Measurements from ENCODE around the gene UNC79. TPM values are rescaled to one million over a fixed set of nuclear protein-coding genes. Genes with fewer than 3 reads are reported as not detected.
A peak's percentile ranks its signal among the peaks of the same experiment; 100 is the strongest.

UNC79 gene
- total RNA-seq, 1 experiment from 2014 or later: not detected

GRCh38 chr14:93683226-93683625 is 252.5 kb downstream of the UNC79 start:
- DNase-seq: no peak
- H3K79me2 ChIP-seq (ENCODE audit: low read length): no peaks in the 10 kb centered on the region
- no peaks in the 10 kb centered on the region for H3K36me3 ChIP-seq (ENCODE audit: low read depth, low read length)
- H3K27me3 ChIP-seq (ENCODE audit: low read length): peaks cover 62% of the 10 kb centered on the region
- H2AFZ ChIP-seq (ENCODE audit: low read length): no peak overlapping the region
- H3K9me3 ChIP-seq (ENCODE audit: low read length): no peaks in the 10 kb centered on the region
- H3K9me2 ChIP-seq (replicated peaks; ENCODE audit: low read length): no peaks in the 10 kb centered on the region
- POLR2A ChIA-PET (ENCODE audit: unreplicated experiment): no interaction called here
- CTCF ChIA-PET: no interaction called here
- H3K4me2 ChIP-seq (ENCODE audit: low read length): no peak overlapping the region
- intact Hi-C loops (cut with micrococcal nuclease): no loop called here
- H3F3A ChIP-seq (ENCODE audit: low read length, unreplicated experiment): no peaks in the 10 kb centered on the region
- H3K4me1 ChIP-seq (ENCODE audit: insufficient read depth, low read length): peaks cover 3% of the 10 kb centered on the region; the same call in 1 of the 2 replicates
- TF ChIP-seq EZH2 (IDR thresholded peaks at IDR 0.05; ENCODE audit: low read length, unreplicated experiment) (no peak), EZH2phosphoT487 (IDR thresholded peaks at IDR 0.05; ENCODE audit: borderline replicate concordance, low read length) (no peak)
- TF ChIP-seq, protein P1, sequence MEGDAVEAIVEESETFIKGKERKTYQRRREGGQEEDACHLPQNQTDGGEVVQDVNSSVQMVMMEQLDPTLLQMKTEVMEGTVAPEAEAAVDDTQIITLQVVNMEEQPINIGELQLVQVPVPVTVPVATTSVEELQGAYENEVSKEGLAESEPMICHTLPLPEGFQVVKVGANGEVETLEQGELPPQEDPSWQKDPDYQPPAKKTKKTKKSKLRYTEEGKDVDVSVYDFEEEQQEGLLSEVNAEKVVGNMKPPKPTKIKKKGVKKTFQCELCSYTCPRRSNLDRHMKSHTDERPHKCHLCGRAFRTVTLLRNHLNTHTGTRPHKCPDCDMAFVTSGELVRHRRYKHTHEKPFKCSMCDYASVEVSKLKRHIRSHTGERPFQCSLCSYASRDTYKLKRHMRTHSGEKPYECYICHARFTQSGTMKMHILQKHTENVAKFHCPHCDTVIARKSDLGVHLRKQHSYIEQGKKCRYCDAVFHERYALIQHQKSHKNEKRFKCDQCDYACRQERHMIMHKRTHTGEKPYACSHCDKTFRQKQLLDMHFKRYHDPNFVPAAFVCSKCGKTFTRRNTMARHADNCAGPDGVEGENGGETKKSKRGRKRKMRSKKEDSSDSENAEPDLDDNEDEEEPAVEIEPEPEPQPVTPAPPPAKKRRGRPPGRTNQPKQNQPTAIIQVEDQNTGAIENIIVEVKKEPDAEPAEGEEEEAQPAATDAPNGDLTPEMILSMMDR (conservative IDR thresholded peaks at IDR 0.05; ENCODE audit: low read depth, low read length): no peak
- H3K9ac ChIP-seq (ENCODE audit: low read length): no peak overlapping the region
- H4K20me1 ChIP-seq (ENCODE audit: low read length): no peaks in the 10 kb centered on the region
- ATAC-seq: no peak
- no peak overlapping the region for H3K27ac ChIP-seq (ENCODE audit: low read length)
- no peak overlapping the region for H3K4me3 ChIP-seq (ENCODE audit: low read length)
- BruUV-seq (replicated peaks): no TSS peak

DNA sequence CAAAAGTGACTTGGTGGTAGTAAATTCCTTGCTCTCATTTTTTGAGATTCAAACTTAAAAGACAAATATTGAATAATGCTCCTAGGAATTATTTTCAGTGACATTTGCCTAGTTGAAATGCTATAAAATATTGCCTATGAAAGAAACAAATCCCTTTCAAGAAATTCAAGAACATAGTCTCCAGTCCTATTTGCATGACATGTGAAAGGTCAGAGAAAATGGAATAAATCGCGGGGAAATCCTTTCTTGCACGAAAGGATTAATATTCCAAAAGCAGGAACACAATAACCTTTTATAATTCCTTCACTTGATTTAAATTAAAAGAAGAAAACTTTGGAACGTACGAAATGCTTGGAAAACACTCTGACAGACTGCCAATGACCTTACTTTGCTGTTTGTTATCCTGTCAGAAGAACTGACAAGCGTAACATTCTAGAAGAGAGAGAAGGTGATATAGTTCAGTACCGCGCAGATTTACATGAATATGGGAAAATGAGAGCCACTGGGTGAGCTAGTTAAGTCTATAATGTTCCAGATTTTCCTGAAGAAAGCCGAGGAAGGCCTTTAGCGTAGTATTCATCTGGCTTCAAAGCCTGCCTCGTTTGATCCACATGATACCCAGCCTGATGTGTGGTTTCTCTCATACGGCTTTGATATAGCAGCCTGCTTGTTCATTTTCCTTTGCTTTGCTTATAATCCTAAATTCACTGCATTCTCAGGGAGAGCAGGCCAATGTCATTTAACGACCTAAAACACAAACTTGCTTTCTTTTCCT is 254.6 kb downstream of the UNC79 start:
- H3K36me3 ChIP-seq (ENCODE audit: low read depth, low read length): no peaks in the 10 kb centered on the region
- peaks cover 3% of the 10 kb centered on the region; the same call in 1 of the 2 replicates for H3K4me1 ChIP-seq (ENCODE audit: insufficient read depth, low read length)
- TF ChIP-seq, protein P1 (conservative IDR thresholded peaks at IDR 0.05; ENCODE audit: low read depth, low read length): no peak
- TF ChIP-seq EZH2 (IDR thresholded peaks at IDR 0.05; ENCODE audit: low read length, unreplicated experiment) (no peak), EZH2phosphoT487 (IDR thresholded peaks at IDR 0.05; ENCODE audit: borderline replicate concordance, low read length) (no peak)
- H4K20me1 ChIP-seq (ENCODE audit: low read length): no peaks in the 10 kb centered on the region
- H3K9ac ChIP-seq (ENCODE audit: low read length): no peak overlapping the region
- ChIA-PET CTCF (no interaction called here), POLR2A (ENCODE audit: unreplicated experiment) (no interaction called here)
- H2AFZ ChIP-seq (ENCODE audit: low read length): no peak overlapping the region
- H3K9me2 ChIP-seq (replicated peaks; ENCODE audit: low read length): no peaks in the 10 kb centered on the region
- no peak overlapping the region for H3K27ac ChIP-seq (ENCODE audit: low read length)
- no peak for ATAC-seq
- no peaks in the 10 kb centered on the region for H3K9me3 ChIP-seq (ENCODE audit: low read length)
- no peaks in the 10 kb centered on the region for H3F3A ChIP-seq (ENCODE audit: low read length, unreplicated experiment)
- intact Hi-C loops (cut with micrococcal nuclease): no loop called here
- H3K4me3 ChIP-seq (ENCODE audit: low read length): no peak overlapping the region
- H3K4me2 ChIP-seq (ENCODE audit: low read length): no peak overlapping the region
- no peak for DNase-seq
- BruUV-seq (replicated peaks): no TSS peak
- no peaks in the 10 kb centered on the region for H3K79me2 ChIP-seq (ENCODE audit: low read length)
- H3K27me3 ChIP-seq (ENCODE audit: low read length): peaks cover 60% of the 10 kb centered on the region

GRCh38 chr14:93686268-93686667 is 255.5 kb downstream of the UNC79 start:
- DNase-seq (peak; percentile 71), ATAC-seq (peak; percentile 67)
- Histone ChIP-seq H3K4me3 (ENCODE audit: low read length) (no peak overlapping the region), H3K79me2 (ENCODE audit: low read length) (no peaks in the 10 kb centered on the region), H3K27me3 (ENCODE audit: low read length) (peaks cover 62% of the 10 kb centered on the region), H4K20me1 (ENCODE audit: low read length) (no peaks in the 10 kb centered on the region), H3K36me3 (ENCODE audit: low read depth, low read length) (no peaks in the 10 kb centered on the region), H2AFZ (ENCODE audit: low read length) (no peak overlapping the region), H3K27ac (ENCODE audit: low read length) (no peak overlapping the region), H3K4me2 (ENCODE audit: low read length) (no peak overlapping the region), H3K9me3 (ENCODE audit: low read length) (no peaks in the 10 kb centered on the region), H3F3A (ENCODE audit: low read length, unreplicated experiment) (no peaks in the 10 kb centered on the region), H3K4me1 (ENCODE audit: insufficient read depth, low read length) (peaks cover 3% of the 10 kb centered on the region; the same call in 1 of the 2 replicates), H3K9me2 (replicated peaks; ENCODE audit: low read length) (no peaks in the 10 kb centered on the region), H3K9ac (ENCODE audit: low read length) (no peak overlapping the region)
- ChIA-PET CTCF (no interaction called here), POLR2A (ENCODE audit: unreplicated experiment) (no interaction called here)
- intact Hi-C loops (cut with micrococcal nuclease): no loop called here
- TF ChIP-seq EZH2phosphoT487 (IDR thresholded peaks at IDR 0.05; ENCODE audit: borderline replicate concordance, low read length) (no peak), EZH2 (IDR thresholded peaks at IDR 0.05; ENCODE audit: low read length, unreplicated experiment) (no peak)
- TF ChIP-seq, protein P1 (conservative IDR thresholded peaks at IDR 0.05; ENCODE audit: low read depth, low read length): no peak
- BruUV-seq (replicated peaks): no TSS peak

Data from PC-3 (cell line).